Chondrocyte (in vitro differentiated cells): Measurements from ENCODE around the gene RGS3. TPM values are rescaled to one million over a fixed set of nuclear protein-coding genes. Genes with fewer than 3 reads are reported as not detected.

ENCODE experiments used
- DNase-seq: peaks from one replicate; pipeline ENCODE4 v3.0.0; 2021; ENCODE audit warnings: mixed read lengths, low spot score
- H3K27ac Mint-ChIP-seq: one replicate; pipeline ENCODE4 v1.8.0; 2021; ENCODE audit warnings: mild to moderate bottlenecking, moderate library complexity, mixed read lengths; ENCODE audit not compliant: unreplicated experiment
- H3K27me3 Mint-ChIP-seq: 2 replicates; pipeline ENCODE4 v1.8.0; 2021; ENCODE audit warnings: low read depth, mixed read lengths
- H3K36me3 Mint-ChIP-seq: 2 replicates; pipeline ENCODE4 v1.8.0; 2021; ENCODE audit warnings: low read depth, mixed read lengths
- H3K4me1 Mint-ChIP-seq: 2 replicates; pipeline ENCODE4 v1.8.0; 2021; ENCODE audit warnings: low read depth, mild to moderate bottlenecking, mixed read lengths
- H3K4me3 Mint-ChIP-seq: one replicate; pipeline ENCODE4 v1.8.0; 2021; ENCODE audit warnings: mild to moderate bottlenecking, moderate library complexity, mixed read lengths; ENCODE audit not compliant: unreplicated experiment
- H3K9me3 Mint-ChIP-seq: 2 replicates; pipeline ENCODE4 v1.8.0; 2021; ENCODE audit warnings: low read depth, mixed read lengths
- CTCF ChIP-seq: fragments of 200-600 bp; sonication (generic); IDR thresholded peaks from 2 replicates; pipeline ENCODE4 v1.5.0; 2021; ENCODE audit warnings: antibody characterized with exemption, mild to moderate bottlenecking, moderate library complexity
- total RNA-seq: library from RNA; stranded (reverse); gene quantifications from 3 replicates; pipeline ENCODE4 v1.2.1, GENCODE V29; 2021

Gene RGS3
- total RNA-seq, 1 donor from 2014 or later = 55.2 TPM

- no peak for TF ChIP-seq CTCF
- no peak overlapping the region for H3K4me3 Mint-ChIP-seq
- no peak for DNase-seq
- H3K9me3 Mint-ChIP-seq = no peaks in the 10 kb centered on the region
- H3K27ac Mint-ChIP-seq = no peak overlapping the region
- H3K4me1 Mint-ChIP-seq = peaks cover 10% of the 10 kb centered on the region
- H3K27me3 Mint-ChIP-seq = no peaks in the 10 kb centered on the region
- no peaks in the 10 kb centered on the region for H3K36me3 Mint-ChIP-seq
Observed at GRCh38 chr9:113538131-113538530, 74.6 kb downstream of the RGS3 start.

- no peak overlapping the region for H3K27ac Mint-ChIP-seq
- DNase-seq = no peak
- H3K36me3 Mint-ChIP-seq = no peaks in the 10 kb centered on the region
- H3K4me3 Mint-ChIP-seq = no peak overlapping the region
- no peaks in the 10 kb centered on the region for H3K9me3 Mint-ChIP-seq
- TF ChIP-seq CTCF = no peak
- peaks cover 7% of the 10 kb centered on the region for H3K4me1 Mint-ChIP-seq
- no peaks in the 10 kb centered on the region for H3K27me3 Mint-ChIP-seq
Observed at GRCh38 chr9:113538701-113539430, 75.3 kb downstream of the RGS3 start.

- TF ChIP-seq CTCF = no peak
Observed at GRCh38 chr9:113540466-113540865, 76.9 kb downstream of the RGS3 start.

GRCh38 chr9:113541019-113541900, 77.7 kb downstream of the RGS3 start:
- DNase-seq = no peak
- no peak for TF ChIP-seq CTCF
- Mint-ChIP-seq H3K27ac (no peak overlapping the region), H3K27me3 (no peaks in the 10 kb centered on the region), H3K4me1 (peaks cover 4% of the 10 kb centered on the region), H3K9me3 (no peaks in the 10 kb centered on the region), H3K36me3 (no peaks in the 10 kb centered on the region), H3K4me3 (no peak overlapping the region)

More at GRCh38 chr9:113540466-113540865, 76.9 kb downstream of the RGS3 start:
- Mint-ChIP-seq H3K27me3 (no peaks in the 10 kb centered on the region), H3K9me3 (no peaks in the 10 kb centered on the region), H3K4me1 (peaks cover 4% of the 10 kb centered on the region), H3K27ac (no peak overlapping the region), H3K4me3 (no peak overlapping the region), H3K36me3 (no peaks in the 10 kb centered on the region)
- no peak for DNase-seq

- no peak for DNase-seq
- Mint-ChIP-seq H3K27ac (no peak overlapping the region), H3K36me3 (no peaks in the 10 kb centered on the region), H3K4me1 (peaks cover 4% of the 10 kb centered on the region), H3K9me3 (no peaks in the 10 kb centered on the region), H3K27me3 (no peaks in the 10 kb centered on the region), H3K4me3 (no peak overlapping the region)
- no peak for TF ChIP-seq CTCF
Observed at GRCh38 chr9:113542006-113542405, 78.5 kb downstream of the RGS3 start.
